Right cardiac atrium (tissue), 5 donors: ENCODE data around the gene NFATC3. TPM values are rescaled to one million over a fixed set of nuclear protein-coding genes. Genes with fewer than 3 reads are reported as not detected.
A peak's percentile ranks its signal among the peaks of the same experiment; 100 is the strongest.

Experiments
- ATAC-seq, 2 donors: fragments of 200-7000 bp; cut with Tn5 transposase; one replicate each; pipeline versions ENCODE4 v1.8.0 to v1.9.1; 2020; ENCODE audit warnings: moderate library complexity in 2 of 2, mild to moderate bottlenecking in 1 of 2
- DNase-seq, 3 donors: peaks; one replicate each; pipeline ENCODE4 v3.0.0-alpha.2; 2020
- H3K27ac ChIP-seq: one replicate; pipeline ENCODE4 v1.5.1; 2013; ENCODE audit warnings: mild to moderate bottlenecking, low read length, control low read depth, moderate library complexity
- H3K27me3 ChIP-seq: one replicate; pipeline ENCODE4 v1.6.1; 2013; ENCODE audit not compliant: control insufficient read depth, insufficient read depth
- H3K4me1 ChIP-seq: one replicate; pipeline ENCODE4 v1.6.1; 2013; ENCODE audit warnings: low read length; ENCODE audit not compliant: control insufficient read depth, insufficient read depth
- H3K4me3 ChIP-seq: one replicate; pipeline ENCODE4 v1.5.1; 2013; ENCODE audit warnings: low read length, control low read depth
- H3K9me3 ChIP-seq: one replicate; pipeline ENCODE4 v1.6.1; 2013; ENCODE audit warnings: low read length; ENCODE audit not compliant: control insufficient read depth
- WGBS: extraction: QIAGEN DNeasy Blood & Tissue Kit; methylation state at CpG from one replicate; pipeline ENCODE4 v1.1.7; 2013; 5-methylcytosine and 5-hydroxymethylcytosine counted together
- intact Hi-C, 4 donors: fragments of 100-400 bp; cut with DNase I; formaldehyde crosslinking; loops; one replicate each; pipeline versions ENCODE4 v1.11.0 to v1.14.0; 2022 to 2023
- polyA plus RNA-seq: library from polyadenylated mRNA; stranded (reverse); fragments of 200-250 nt; gene quantifications from one replicate; pipeline ENCODE4 v1.2.3, GENCODE V29; 2013
- total RNA-seq, 4 donors: library from RNA; stranded (reverse); fragmentation: NEBNext Ultra II Directional; extraction: Animal tissue kit (Norgen Biotek cat#: 25700); gene quantifications; one replicate each; pipeline ENCODE4 v1.2.1, GENCODE V29; 2021
- donor health status: healthy with polysubstance abuse.
- donor health status: DM: no; HTN: yes; CAD: no.
- donor health status: DM: no; HTN: no; CAD: no.
- donor health status: DM: no; HTN: yes; CAD: no; lungs with severe emphysema.
- donor health status: DM: yes; HTN: yes; CAD: no.

NFATC3 gene
- total and polyA plus RNA-seq, 5 donors: 8.1 to 34.7 (median 33.3) TPM

GRCh38 chr16:68081861-68082628, 3.1 kb upstream of the NFATC3 start:
- intact Hi-C loops: no loop called here
- Histone ChIP-seq H3K27ac (peak overlapping the region; percentile 21), H3K4me1 (peaks cover 15% of the 10 kb centered on the region), H3K4me3 (no peak overlapping the region), H3K27me3 (no peaks in the 10 kb centered on the region), H3K9me3 (no peaks in the 10 kb centered on the region)
- ATAC-seq: no peak
- DNase-seq: peak in 1 of 3 donors; percentile 60

- no peak overlapping the region for H3K4me3 ChIP-seq
- WGBS: 82% methylated on average over 2 of the region's 2 CpGs
- no peaks in the 10 kb centered on the region for H3K9me3 ChIP-seq
- H3K27ac ChIP-seq: peak overlapping the region; percentile 7
- peaks cover 15% of the 10 kb centered on the region for H3K4me1 ChIP-seq
- no peak for ATAC-seq
- H3K27me3 ChIP-seq: no peaks in the 10 kb centered on the region
- intact Hi-C loops: no loop called here
- no peak for DNase-seq
Measured at GRCh38 chr16:68082629-68083238, 2.4 kb upstream of the NFATC3 start.

- WGBS: 94% methylated on average over 4 of the region's 4 CpGs
Measured at GRCh38 chr16:68083239-68083781, 1.9 kb upstream of the NFATC3 start.

DNA sequence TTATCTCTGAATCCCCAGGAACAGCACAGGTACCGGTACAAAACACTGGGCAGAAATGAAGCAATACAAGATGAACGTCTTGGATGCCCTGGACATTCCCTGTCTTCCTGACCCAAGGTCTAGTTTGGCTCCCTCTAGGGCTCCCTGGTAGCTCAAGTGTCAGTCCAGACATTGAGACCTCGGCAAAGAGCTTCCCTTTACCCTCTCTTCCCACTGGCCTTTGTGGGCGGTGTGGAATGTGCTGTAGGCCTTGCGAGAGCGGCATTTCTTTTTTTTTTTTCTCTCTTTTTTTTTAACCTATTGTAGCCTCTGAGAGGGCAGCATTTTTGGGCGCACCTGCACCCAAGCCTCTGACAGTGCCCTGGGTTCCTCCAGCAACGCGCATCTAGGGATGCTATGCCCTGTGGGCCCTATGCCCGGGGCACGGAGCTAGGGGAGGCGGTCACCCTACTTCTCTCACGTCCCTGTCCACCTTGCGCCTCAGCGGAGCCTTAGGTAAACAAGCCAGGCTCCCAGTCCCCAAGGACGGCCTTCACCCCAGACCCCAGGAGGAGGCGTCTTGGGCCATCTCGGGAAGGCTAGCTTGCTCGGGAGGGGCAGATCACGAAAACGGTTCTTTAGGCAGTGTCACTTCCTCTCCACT, 1.2 kb upstream of the NFATC3 start:
- ATAC-seq (peak; percentile 0), DNase-seq (no peak)
- peaks cover 17% of the 10 kb centered on the region for H3K4me1 ChIP-seq
- no peaks in the 10 kb centered on the region for H3K27me3 ChIP-seq
- H3K27ac ChIP-seq: peak overlapping the region; percentile 98
- H3K4me3 ChIP-seq: peak overlapping the region; percentile 49
- intact Hi-C loops: no loop called here
- no peaks in the 10 kb centered on the region for H3K9me3 ChIP-seq
- 34% methylated on average over 21 of the region's 21 CpGs for WGBS

More at GRCh38 chr16:68083239-68083781, 1.9 kb upstream of the NFATC3 start:
- H3K9me3 ChIP-seq: no peaks in the 10 kb centered on the region
- intact Hi-C loops: no loop called here
- H3K27me3 ChIP-seq: no peaks in the 10 kb centered on the region
- H3K4me3 ChIP-seq: no peak overlapping the region
- H3K27ac ChIP-seq: no peak overlapping the region
- peaks cover 15% of the 10 kb centered on the region for H3K4me1 ChIP-seq
- ATAC-seq (no peak), DNase-seq (no peak)

DNA sequence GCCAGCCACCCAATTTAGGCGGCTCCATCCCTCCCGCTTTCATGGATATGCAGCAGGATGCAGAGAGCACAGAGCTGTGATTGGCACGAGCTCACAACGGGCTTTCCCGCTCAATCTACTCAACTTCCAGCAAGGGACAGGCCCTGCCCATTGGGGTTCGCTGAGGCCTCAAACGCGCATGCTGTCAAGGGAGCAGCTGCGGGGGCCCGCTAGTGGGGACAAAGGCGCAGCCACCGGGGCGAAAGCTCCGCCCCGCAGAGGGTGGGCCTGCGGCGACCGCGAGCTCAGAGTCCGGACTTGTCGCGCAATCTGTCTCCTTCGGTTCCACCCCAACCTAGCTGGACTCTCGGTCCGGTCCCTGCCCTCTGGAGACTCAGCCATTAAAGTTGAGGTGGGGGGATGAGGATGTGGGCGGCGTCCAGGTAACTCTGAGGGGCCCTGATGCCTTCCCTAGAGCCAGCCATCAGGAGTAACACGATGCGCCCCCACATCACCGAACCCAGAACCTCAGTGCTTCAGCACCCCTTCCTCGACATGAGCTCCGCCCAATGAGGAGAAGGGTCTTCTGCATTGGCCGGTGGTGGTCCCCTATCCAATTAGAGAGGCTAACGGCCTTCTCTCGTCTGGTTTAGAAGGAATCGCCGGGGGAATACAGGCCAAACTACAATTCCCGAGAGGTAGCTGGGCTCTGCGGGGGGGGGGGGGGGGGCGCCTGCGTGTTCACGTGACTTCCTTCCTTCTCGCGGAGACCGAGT, 489 bp upstream of the NFATC3 start:
- H3K27me3 ChIP-seq: no peaks in the 10 kb centered on the region
- H3K4me1 ChIP-seq: peaks cover 13% of the 10 kb centered on the region
- under 1% methylated on average over 44 of the region's 45 CpGs for WGBS
- peak overlapping the region; percentile 98 for H3K27ac ChIP-seq
- peak overlapping the region; percentile 49 for H3K4me3 ChIP-seq
- peak; percentile 92 to 97 (median 97) for DNase-seq
- H3K9me3 ChIP-seq: no peaks in the 10 kb centered on the region
- intact Hi-C loops: loop anchor here in 1 of 4 donors (5.0 kb wide), 1 partner anchor 143 kb away; no protein-coding TSS in a partner anchor
- peak; percentile 85 to 87 for ATAC-seq

- WGBS: 2% methylated on average over 6 of the region's 6 CpGs
- DNase-seq (no peak), ATAC-seq (no peak)
- H3K9me3 ChIP-seq: no peaks in the 10 kb centered on the region
- intact Hi-C loops: loop anchor here in 1 of 4 donors (5.0 kb wide), 1 partner anchor 141 kb away; no protein-coding TSS in a partner anchor
- H3K4me1 ChIP-seq: peaks cover 7% of the 10 kb centered on the region
- peak overlapping the region; percentile 65 for H3K4me3 ChIP-seq
- no peak overlapping the region for H3K27ac ChIP-seq
- no peaks in the 10 kb centered on the region for H3K27me3 ChIP-seq
Measured at GRCh38 chr16:68086336-68086841, 1.2 kb downstream of the NFATC3 start.

- intact Hi-C loops: loop anchor here in 1 of 4 donors (5.0 kb wide), 1 partner anchor 140 kb away; no protein-coding TSS in a partner anchor
- peak overlapping the region; percentile 65 for H3K4me3 ChIP-seq
- H3K4me1 ChIP-seq: peaks cover 4% of the 10 kb centered on the region
- no peak for ATAC-seq
- 8% methylated on average over 6 of the region's 6 CpGs for WGBS
- no peak overlapping the region for H3K27ac ChIP-seq
- no peaks in the 10 kb centered on the region for H3K27me3 ChIP-seq
- DNase-seq: no peak
- no peaks in the 10 kb centered on the region for H3K9me3 ChIP-seq
Measured at GRCh38 chr16:68086860-68087268, 1.7 kb downstream of the NFATC3 start.

- H3K4me1 ChIP-seq: peaks cover 4% of the 10 kb centered on the region
- H3K4me3 ChIP-seq: no peak overlapping the region
- H3K27ac ChIP-seq: no peak overlapping the region
- ATAC-seq: no peak
- no peaks in the 10 kb centered on the region for H3K9me3 ChIP-seq
- no peaks in the 10 kb centered on the region for H3K27me3 ChIP-seq
- intact Hi-C loops: loop anchor here in 1 of 4 donors (5.0 kb wide), 1 partner anchor 140 kb away; no protein-coding TSS in a partner anchor
- no peak for DNase-seq
- WGBS: 82% methylated on average over 2 of the region's 2 CpGs
Measured at GRCh38 chr16:68087688-68088087, 2.5 kb downstream of the NFATC3 start.

- Histone ChIP-seq H3K27ac (no peak overlapping the region), H3K4me1 (peaks cover 4% of the 10 kb centered on the region), H3K4me3 (no peak overlapping the region), H3K9me3 (no peaks in the 10 kb centered on the region), H3K27me3 (no peaks in the 10 kb centered on the region)
- no peak for DNase-seq
- ATAC-seq: no peak
- intact Hi-C loops: loop anchor here in 1 of 4 donors (5.0 kb wide), 1 partner anchor 139 kb away; no protein-coding TSS in a partner anchor
- WGBS: 81% methylated on average over 9 of the region's 9 CpGs
Measured at GRCh38 chr16:68088130-68088972, 3.2 kb downstream of the NFATC3 start.
